Measurements from ENCODE around the gene SYS1.

SYS1 gene
- total RNA-seq, result 14.7 to 73.5 (median 59.7) reads per million in 18 experiments

- peak; percentile 98 to 99 for DNase-seq
Measured at GRCh38 chr20:45362804-45363610, at the start of gene SYS1. TSS of gene SYS1 (plus strand) at chr20:45363156. CDS start at chr20:45363532, 376 bp downstream.

GRCh38 chr20:45313943-45314342 lies 49.0 kb upstream of the SYS1 start:
- no peak for DNase-seq

- DNase-seq, result no peak
Measured at GRCh38 chr20:45315672-45316071, 47.3 kb upstream of the SYS1 start.

- no peak for DNase-seq
Measured at GRCh38 chr20:45316150-45317080, 46.5 kb upstream of the SYS1 start.

- DNase-seq, result no peak
Measured at GRCh38 chr20:45317826-45318225, 45.1 kb upstream of the SYS1 start.

- DNase-seq, result no peak
Measured at GRCh38 chr20:45318386-45318939, 44.5 kb upstream of the SYS1 start.

- DNase-seq, result no peak
Measured at GRCh38 chr20:45318948-45319347, 44.0 kb upstream of the SYS1 start.

GRCh38 chr20:45320948-45321595 lies 41.9 kb upstream of the SYS1 start:
- DNase-seq, result peak; percentile 55

GRCh38 chr20:45322952-45323383 lies 40.0 kb upstream of the SYS1 start:
- peak; percentile 91 to 96 for DNase-seq

- no peak for DNase-seq
Measured at GRCh38 chr20:45323731-45324130, 39.2 kb upstream of the SYS1 start.

GRCh38 chr20:45325371-45325770 lies 37.6 kb upstream of the SYS1 start:
- no peak for DNase-seq

GRCh38 chr20:45328451-45328850 lies 34.5 kb upstream of the SYS1 start:
- DNase-seq, result no peak

GRCh38 chr20:45329497-45330319 lies 33.2 kb upstream of the SYS1 start:
- no peak for DNase-seq

- no peak for DNase-seq
Measured at GRCh38 chr20:45330476-45330875, 32.5 kb upstream of the SYS1 start.

- DNase-seq, result peak in 1 of 2 donors; percentile 1
Measured at GRCh38 chr20:45336530-45337366, 26.2 kb upstream of the SYS1 start.

GRCh38 chr20:45337367-45338120 lies 25.4 kb upstream of the SYS1 start:
- DNase-seq, result peak in 1 of 2 donors; percentile 2

- DNase-seq, result no peak
Measured at GRCh38 chr20:45338121-45339030, 24.6 kb upstream of the SYS1 start.

GRCh38 chr20:45339084-45339483 lies 23.9 kb upstream of the SYS1 start:
- DNase-seq, result no peak

- DNase-seq, result no peak
Measured at GRCh38 chr20:45339799-45340198, 23.2 kb upstream of the SYS1 start.

All from inflammatory macrophage (primary cell).